Fibroblast of lung (primary cell): ENCODE data around the gene KRCC1.

Experiments
- EZH2 ChIP-seq: IDR thresholded peaks from 2 replicates; pipeline ENCODE4 v1.5.1; 2012; ENCODE audit warnings: low read length, control low read depth, mild to moderate bottlenecking; ENCODE audit errors: missing control alignments
- TF ChIP-seq, protein P1 (sequence below), 2 donors: IDR thresholded peaks in 1 of 2; conservative IDR thresholded peaks in 1 of 2; 1 replicate in 1 of 2; 2 replicates in 1 of 2; pipeline ENCODE4 v1.5.1; 2011 to 2012; ENCODE audit warnings: low read length in 2 of 2, control low read depth in 1 of 2, inconsistent platforms in 1 of 2, low read depth in 1 of 2, mild to moderate bottlenecking in 1 of 2

DNA sequence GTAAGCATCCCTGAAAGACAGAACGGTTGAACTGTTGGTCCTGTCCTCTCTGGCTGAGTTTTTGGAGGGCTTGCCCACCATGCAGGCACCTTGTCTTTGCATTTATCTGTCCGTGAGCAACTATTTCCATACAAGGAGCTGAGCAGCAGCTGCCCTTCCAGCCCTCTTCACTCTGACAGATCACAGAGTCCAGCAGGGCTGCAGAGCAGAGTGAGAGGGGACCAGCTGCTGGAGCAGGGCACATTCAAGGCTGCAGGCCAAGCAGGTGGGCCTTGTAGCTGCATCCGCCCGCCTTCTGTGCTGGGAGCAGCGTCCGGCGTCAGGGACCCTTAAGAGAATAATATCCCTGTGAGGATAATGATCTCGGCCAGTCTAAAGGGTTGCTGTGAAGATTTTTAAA, 21.5 kb upstream of the KRCC1 start:
- TF ChIP-seq, protein P1, sequence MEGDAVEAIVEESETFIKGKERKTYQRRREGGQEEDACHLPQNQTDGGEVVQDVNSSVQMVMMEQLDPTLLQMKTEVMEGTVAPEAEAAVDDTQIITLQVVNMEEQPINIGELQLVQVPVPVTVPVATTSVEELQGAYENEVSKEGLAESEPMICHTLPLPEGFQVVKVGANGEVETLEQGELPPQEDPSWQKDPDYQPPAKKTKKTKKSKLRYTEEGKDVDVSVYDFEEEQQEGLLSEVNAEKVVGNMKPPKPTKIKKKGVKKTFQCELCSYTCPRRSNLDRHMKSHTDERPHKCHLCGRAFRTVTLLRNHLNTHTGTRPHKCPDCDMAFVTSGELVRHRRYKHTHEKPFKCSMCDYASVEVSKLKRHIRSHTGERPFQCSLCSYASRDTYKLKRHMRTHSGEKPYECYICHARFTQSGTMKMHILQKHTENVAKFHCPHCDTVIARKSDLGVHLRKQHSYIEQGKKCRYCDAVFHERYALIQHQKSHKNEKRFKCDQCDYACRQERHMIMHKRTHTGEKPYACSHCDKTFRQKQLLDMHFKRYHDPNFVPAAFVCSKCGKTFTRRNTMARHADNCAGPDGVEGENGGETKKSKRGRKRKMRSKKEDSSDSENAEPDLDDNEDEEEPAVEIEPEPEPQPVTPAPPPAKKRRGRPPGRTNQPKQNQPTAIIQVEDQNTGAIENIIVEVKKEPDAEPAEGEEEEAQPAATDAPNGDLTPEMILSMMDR (conservative IDR thresholded peaks at IDR 0.05 in 1 of 2, IDR thresholded peaks at IDR 0.05 in 1 of 2; ENCODE audit: low read depth in 1 of 2, low read length in 2 of 2) = no peak
- TF ChIP-seq EZH2 = no peak
